NCI-H82 (cell line): ENCODE results near the gene CUZD1.

ENCODE experiments used
- DNase-seq: peaks from one replicate; lab custom pipeline; 2025; lab: John Stamatoyannopoulos, UW

Gene CUZD1

DNA sequence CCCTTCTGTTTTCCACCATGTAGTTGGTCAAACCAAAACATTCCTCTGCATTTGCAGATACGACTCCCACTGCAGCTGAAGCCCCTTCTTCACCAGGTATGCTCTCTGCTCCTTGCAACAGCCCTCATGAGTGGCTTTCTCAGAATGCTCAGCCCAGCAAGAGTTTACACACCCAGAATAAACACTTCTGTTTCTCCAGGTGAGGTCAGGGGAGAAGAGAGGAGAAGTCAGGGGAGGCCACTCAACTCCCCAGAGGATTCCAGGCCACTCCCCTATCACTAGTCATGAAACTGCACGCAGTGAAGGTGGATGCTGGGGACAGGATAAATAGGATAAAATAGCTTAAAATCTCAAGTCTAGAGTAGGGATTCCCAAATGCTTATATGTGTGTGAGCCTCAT lies 31.2 kb downstream of the CUZD1 start:
- no peak for DNase-seq

DNA sequence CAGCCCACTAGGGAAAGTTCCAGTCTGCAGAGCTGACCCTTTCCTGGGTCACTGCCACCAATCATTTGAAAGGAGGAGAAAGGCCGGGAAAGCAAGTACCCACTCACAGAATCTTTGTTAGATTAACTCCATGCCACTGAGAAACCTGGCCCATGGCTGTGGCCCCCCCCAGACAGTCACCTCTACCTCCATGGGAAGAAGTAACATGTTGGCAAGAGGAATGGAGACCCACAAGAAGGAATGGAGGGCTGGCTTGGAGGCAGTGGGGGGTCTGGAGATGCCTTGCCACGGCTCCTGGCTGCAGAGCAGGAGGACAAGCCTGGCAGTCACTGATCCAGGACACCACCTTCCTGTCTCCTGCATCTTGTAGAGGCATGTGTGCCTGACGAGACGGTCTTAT lies 32.9 kb downstream of the CUZD1 start:
- no peak for DNase-seq

DNA sequence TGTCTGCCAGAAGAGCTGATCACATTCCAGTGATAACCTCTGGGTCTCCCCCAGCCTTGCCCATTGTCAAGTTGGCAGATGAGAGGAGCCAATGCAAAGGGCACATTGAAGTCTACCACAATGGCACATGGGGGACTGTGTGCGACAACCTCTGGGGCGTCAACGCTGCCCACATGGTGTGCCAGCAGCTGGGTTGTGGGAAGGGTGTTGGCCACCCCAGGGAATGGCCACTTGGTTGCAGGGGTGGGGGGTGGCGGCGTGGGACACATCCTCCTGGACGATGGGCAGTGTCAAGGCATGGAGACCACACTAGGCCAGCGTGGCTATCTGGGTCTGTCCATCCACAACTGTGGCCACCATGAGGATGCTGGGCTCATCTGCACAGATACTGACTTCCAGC lies 43.4 kb downstream of the CUZD1 start:
- no peak for DNase-seq

DNA sequence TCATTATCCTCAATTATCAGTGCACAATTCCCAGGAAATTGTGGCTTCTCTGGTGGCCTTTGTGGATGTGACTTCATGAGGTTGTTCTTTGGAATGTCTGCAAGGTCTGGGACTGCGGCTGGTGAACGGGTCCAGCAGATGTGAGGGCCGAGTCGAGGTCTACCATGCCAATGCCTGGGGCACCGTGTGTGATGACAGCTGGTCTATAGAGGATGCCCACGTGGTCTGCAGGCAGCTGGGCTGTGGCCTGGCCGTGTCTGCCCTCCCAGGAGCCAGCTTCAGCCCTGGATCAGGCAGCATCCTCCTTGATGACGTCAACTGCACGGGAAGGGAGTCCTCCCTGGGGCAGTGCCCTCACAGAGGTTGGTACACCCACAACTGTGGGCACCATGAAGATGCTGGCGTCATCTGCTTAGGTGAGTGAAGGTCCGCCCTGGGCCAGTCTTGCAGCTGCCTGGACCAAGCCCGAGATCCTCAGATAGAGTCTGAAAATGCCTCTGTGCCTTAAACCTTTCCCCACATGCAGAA lies 46.9 kb downstream of the CUZD1 start:
- no peak for DNase-seq

DNA sequence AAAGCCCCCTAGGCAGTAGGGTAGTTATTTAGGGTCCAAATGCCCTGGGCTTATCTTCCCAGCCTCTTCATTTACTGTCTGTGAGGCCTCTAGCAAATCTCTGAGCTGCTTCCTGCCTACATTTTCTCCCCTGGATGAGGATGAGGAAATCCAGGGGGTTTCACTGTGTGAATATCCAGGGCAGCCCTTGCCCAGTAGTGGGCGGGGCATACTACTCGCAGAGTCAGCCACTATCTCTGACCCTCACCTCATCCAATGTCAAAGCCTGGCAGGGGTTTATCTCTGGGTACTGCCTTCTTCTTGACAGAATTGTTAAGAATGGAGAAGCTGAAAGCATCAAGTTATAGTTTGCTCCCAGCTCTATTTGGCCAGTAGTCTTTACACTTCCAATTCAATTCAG lies 48.9 kb downstream of the CUZD1 start:
- DNase-seq = no peak

DNA sequence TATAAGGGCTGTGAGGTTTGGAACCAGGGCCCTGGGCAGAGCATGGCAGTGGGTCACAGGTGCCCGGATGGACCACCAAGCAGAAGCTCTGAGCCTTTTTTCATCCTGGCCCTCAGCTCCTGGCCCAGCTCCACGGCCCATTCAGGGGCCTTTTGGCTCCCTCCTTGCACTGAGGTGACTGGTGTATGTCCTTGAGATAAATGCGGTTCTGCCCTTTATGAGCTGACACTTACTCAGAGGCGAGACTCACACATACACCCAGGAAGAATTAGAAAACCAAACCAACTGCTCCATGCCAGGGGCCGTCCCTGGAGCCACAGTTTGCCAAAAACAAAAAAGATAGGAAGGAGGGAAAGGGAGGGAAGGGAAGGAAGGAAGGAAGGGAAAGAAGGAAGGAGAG lies 49.7 kb downstream of the CUZD1 start:
- no peak for DNase-seq

DNA sequence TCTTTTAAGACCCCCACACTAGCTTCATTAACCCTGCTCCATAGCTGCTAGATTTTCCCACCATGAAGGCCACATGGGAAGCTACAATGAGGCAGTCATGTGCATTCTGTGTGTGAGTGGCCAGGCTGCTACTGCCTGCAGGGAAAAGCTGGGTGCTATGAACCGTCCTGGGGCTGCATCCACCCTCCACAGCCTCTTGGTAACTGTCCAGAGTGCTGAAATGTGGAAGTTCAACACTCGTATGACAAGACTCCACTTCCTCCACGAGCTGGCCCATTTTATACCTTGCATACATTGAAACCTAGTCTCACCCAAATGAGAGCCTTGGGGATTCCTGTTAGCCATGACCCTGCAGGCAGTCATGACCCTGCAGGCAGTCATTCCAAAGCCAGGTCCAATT lies 59.4 kb downstream of the CUZD1 start:
- no peak for DNase-seq

DNA sequence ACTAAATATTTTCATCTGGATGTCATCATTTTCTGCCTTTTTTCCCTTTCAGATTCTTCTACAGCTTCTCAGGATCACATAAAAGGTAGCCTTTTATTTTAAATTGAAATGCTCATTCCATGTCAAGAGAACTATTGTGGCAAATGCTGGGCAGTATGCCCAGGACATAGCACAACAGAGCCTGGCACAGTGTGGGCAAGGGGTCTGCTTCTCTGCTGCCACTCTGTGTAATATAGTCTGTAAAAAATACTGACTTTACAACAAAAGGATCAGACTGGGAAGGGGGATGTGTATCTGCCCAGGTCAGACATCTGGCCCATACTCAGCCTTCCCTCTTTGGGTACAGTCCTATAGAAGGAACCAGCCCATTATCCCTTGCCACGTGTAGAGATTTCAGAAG lies 62.7 kb downstream of the CUZD1 start:
- no peak for DNase-seq
